Glutamatergic neuron (in vitro differentiated cells): ENCODE results near the gene FBXL17. TPM values are rescaled to one million over a fixed set of nuclear protein-coding genes. Genes with fewer than 3 reads are reported as not detected.

Experiments used
- DNase-seq: peaks from one replicate; pipeline ENCODE4 v3.0.0; 2022
- H3K27ac Mint-ChIP-seq: one replicate; pipeline ENCODE4 v1.8.0; 2020; ENCODE audit warnings: mild to moderate bottlenecking, mixed read lengths, inconsistent platforms; ENCODE audit not compliant: unreplicated experiment
- H3K27me3 Mint-ChIP-seq: one replicate; pipeline ENCODE4 v1.8.0; 2020; ENCODE audit warnings: mild to moderate bottlenecking, moderate library complexity, mixed read lengths, inconsistent platforms; ENCODE audit not compliant: unreplicated experiment
- H3K36me3 Mint-ChIP-seq: one replicate; pipeline ENCODE4 v1.8.0; 2020; ENCODE audit warnings: mild to moderate bottlenecking, mixed read lengths, inconsistent platforms; ENCODE audit not compliant: unreplicated experiment
- H3K4me1 Mint-ChIP-seq: one replicate; pipeline ENCODE4 v1.8.0; 2020; ENCODE audit warnings: mild to moderate bottlenecking, low read depth, mixed read lengths, inconsistent platforms; ENCODE audit not compliant: unreplicated experiment
- H3K4me3 Mint-ChIP-seq: one replicate; pipeline ENCODE4 v1.8.0; 2020; ENCODE audit warnings: mild to moderate bottlenecking, mixed read lengths, inconsistent platforms; ENCODE audit not compliant: unreplicated experiment
- H3K9me3 Mint-ChIP-seq: one replicate; pipeline ENCODE4 v1.8.0; 2020; ENCODE audit warnings: mild to moderate bottlenecking, moderate library complexity, mixed read lengths, inconsistent platforms; ENCODE audit not compliant: unreplicated experiment
- CTCF ChIP-seq: fragments of 200-600 bp; sonication (generic); IDR thresholded peaks from one replicate; pipeline ENCODE4 v1.5.0; 2021; ENCODE audit not compliant: partially characterized antibody, unreplicated experiment
- total RNA-seq: library from RNA; stranded (reverse); fragmentation: NEBNext Ultra II Directional; extraction: Animal tissue kit (Norgen Biotek cat#: 25700); gene quantifications from one replicate; pipeline ENCODE4 v1.2.1, GENCODE V29; 2021; ENCODE audit not compliant: unreplicated experiment

FBXL17 gene
- total RNA-seq, 1 donor from 2014 or later: 20.3 TPM

- TF ChIP-seq CTCF: no peak
- H3K27me3 Mint-ChIP-seq: peaks cover 2% of the 10 kb centered on the region
- H3K36me3 Mint-ChIP-seq: no peaks in the 10 kb centered on the region
- H3K4me3 Mint-ChIP-seq: no peak overlapping the region
- no peak for DNase-seq
- no peaks in the 10 kb centered on the region for H3K4me1 Mint-ChIP-seq
- H3K27ac Mint-ChIP-seq: no peak overlapping the region
- H3K9me3 Mint-ChIP-seq: no peaks in the 10 kb centered on the region
These were observed 236.5 kb downstream of the FBXL17 start for GRCh38 chr5:108145351-108145750.

- no peak for TF ChIP-seq CTCF
- peaks cover 2% of the 10 kb centered on the region for H3K27me3 Mint-ChIP-seq
- no peaks in the 10 kb centered on the region for H3K9me3 Mint-ChIP-seq
- no peak overlapping the region for H3K4me3 Mint-ChIP-seq
- no peaks in the 10 kb centered on the region for H3K4me1 Mint-ChIP-seq
- DNase-seq: no peak
- H3K27ac Mint-ChIP-seq: no peak overlapping the region
- H3K36me3 Mint-ChIP-seq: no peaks in the 10 kb centered on the region
These were observed 237.6 kb downstream of the FBXL17 start for GRCh38 chr5:108144332-108144731.

- peaks cover 2% of the 10 kb centered on the region for H3K27me3 Mint-ChIP-seq
- H3K27ac Mint-ChIP-seq: no peak overlapping the region
- no peak for TF ChIP-seq CTCF
- no peaks in the 10 kb centered on the region for H3K9me3 Mint-ChIP-seq
- H3K4me1 Mint-ChIP-seq: no peaks in the 10 kb centered on the region
- no peaks in the 10 kb centered on the region for H3K36me3 Mint-ChIP-seq
- DNase-seq: no peak
- H3K4me3 Mint-ChIP-seq: no peak overlapping the region
These were observed 238.3 kb downstream of the FBXL17 start for GRCh38 chr5:108143581-108143980.

GRCh38 chr5:108141676-108142075 is 240.2 kb downstream of the FBXL17 start:
- H3K27me3 Mint-ChIP-seq: peaks cover 2% of the 10 kb centered on the region
- no peaks in the 10 kb centered on the region for H3K4me1 Mint-ChIP-seq
- no peak for DNase-seq
- no peak overlapping the region for H3K4me3 Mint-ChIP-seq
- TF ChIP-seq CTCF: no peak
- no peaks in the 10 kb centered on the region for H3K9me3 Mint-ChIP-seq
- H3K27ac Mint-ChIP-seq: no peak overlapping the region
- no peaks in the 10 kb centered on the region for H3K36me3 Mint-ChIP-seq

GRCh38 chr5:108136493-108136892 is 245.4 kb downstream of the FBXL17 start:
- no peaks in the 10 kb centered on the region for H3K36me3 Mint-ChIP-seq
- no peaks in the 10 kb centered on the region for H3K4me1 Mint-ChIP-seq
- no peaks in the 10 kb centered on the region for H3K9me3 Mint-ChIP-seq
- H3K27ac Mint-ChIP-seq: no peak overlapping the region
- DNase-seq: no peak
- H3K27me3 Mint-ChIP-seq: no peaks in the 10 kb centered on the region
- no peak for TF ChIP-seq CTCF
- H3K4me3 Mint-ChIP-seq: no peak overlapping the region
